ENCODE measurements around the gene MIGA1.

MIGA1 gene

DNA sequence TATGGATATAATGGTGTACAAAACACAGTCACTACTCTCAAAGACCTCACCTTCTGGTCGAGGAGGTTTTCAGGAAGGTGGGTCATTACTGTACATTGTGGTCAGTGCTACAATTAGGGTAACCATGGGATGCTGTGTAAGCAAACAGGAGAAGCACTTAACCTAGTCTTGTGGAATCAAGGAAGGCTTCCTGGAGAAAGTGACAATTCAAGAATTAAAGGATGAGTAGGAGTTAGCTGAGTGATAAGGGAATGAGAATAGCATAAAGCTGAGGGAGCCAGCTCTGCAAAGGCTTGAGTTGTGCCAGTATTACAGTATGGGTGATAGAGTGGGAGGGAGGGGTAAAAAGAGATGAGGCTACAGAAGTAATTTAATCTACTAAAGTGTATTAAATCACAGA lies 126.2 kb downstream of the MIGA1 start:
- Histone ChIP-seq H3K9me2 (replicated peaks; ENCODE audit: control insufficient read depth, low read length) (no peaks in the 10 kb centered on the region), H3K4me1 (ENCODE audit: control insufficient read depth, low read length) (no peaks in the 10 kb centered on the region), H3K36me3 (ENCODE audit: control insufficient read depth, low read length) (no peaks in the 10 kb centered on the region), H3K79me2 (ENCODE audit: control insufficient read depth, low read length) (no peaks in the 10 kb centered on the region), H3K27me3 (ENCODE audit: control insufficient read depth, low read length) (no peaks in the 10 kb centered on the region), H3F3A (ENCODE audit: control insufficient read depth, insufficient read depth) (no peaks in the 10 kb centered on the region; the same call in 1 of the 2 replicates), H3K9me3 (ENCODE audit: control insufficient read depth, insufficient read depth, low read length) (no peaks in the 10 kb centered on the region), H3K4me2 (ENCODE audit: low read length) (no peak overlapping the region), H4K20me1 (ENCODE audit: control insufficient read depth, insufficient read depth, low read depth, low read length) (no peaks in the 10 kb centered on the region), H3K4me3 (ENCODE audit: low read length) (no peak overlapping the region), H3K27ac (ENCODE audit: low read depth, low read length) (no peak overlapping the region)
- TF ChIP-seq EZH2phosphoT487 (IDR thresholded peaks at IDR 0.05; ENCODE audit: borderline replicate concordance, low read length): no peak
- no peak for TF ChIP-seq CTCF (IDR thresholded peaks at IDR 0.05; ENCODE audit: low read depth, low read length, poor library complexity, severe bottlenecking)

DNA sequence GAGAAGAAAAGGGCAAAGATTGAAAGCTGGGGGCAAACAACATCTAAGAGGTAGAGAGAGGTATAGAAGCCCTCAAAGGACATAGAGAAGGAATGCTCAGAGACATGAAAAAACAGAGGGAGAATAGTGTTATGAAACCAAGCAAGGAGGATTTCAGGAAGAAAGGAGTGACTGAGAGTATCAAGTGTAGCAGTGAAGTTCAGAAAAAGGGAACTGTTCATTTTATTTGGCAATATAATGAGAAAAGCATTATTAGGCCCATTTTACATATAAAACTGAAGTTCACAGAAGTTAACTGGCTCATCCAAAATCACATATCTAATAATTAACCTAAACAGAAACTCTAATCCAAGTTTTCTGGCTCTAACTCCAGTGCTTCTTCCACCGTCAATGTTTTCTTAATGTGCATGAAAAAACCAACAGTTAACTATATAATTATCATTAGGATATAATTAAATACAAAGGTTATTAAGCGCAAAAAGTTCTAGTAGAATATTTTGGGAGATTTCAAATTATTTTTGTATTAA lies 126.6 kb downstream of the MIGA1 start:
- Histone ChIP-seq H3K9me3 (ENCODE audit: control insufficient read depth, insufficient read depth, low read length) (no peaks in the 10 kb centered on the region), H3K27me3 (ENCODE audit: control insufficient read depth, low read length) (no peaks in the 10 kb centered on the region), H3K4me2 (ENCODE audit: low read length) (no peak overlapping the region), H3K36me3 (ENCODE audit: control insufficient read depth, low read length) (no peaks in the 10 kb centered on the region), H3K9me2 (replicated peaks; ENCODE audit: control insufficient read depth, low read length) (no peaks in the 10 kb centered on the region), H3K4me1 (ENCODE audit: control insufficient read depth, low read length) (no peaks in the 10 kb centered on the region), H3K27ac (ENCODE audit: low read depth, low read length) (no peak overlapping the region), H3K4me3 (ENCODE audit: low read length) (no peak overlapping the region), H3K79me2 (ENCODE audit: control insufficient read depth, low read length) (no peaks in the 10 kb centered on the region), H3F3A (ENCODE audit: control insufficient read depth, insufficient read depth) (no peaks in the 10 kb centered on the region; the same call in 1 of the 2 replicates), H4K20me1 (ENCODE audit: control insufficient read depth, insufficient read depth, low read depth, low read length) (no peaks in the 10 kb centered on the region)
- TF ChIP-seq CTCF (IDR thresholded peaks at IDR 0.05; ENCODE audit: low read depth, low read length, poor library complexity, severe bottlenecking): no peak
- TF ChIP-seq EZH2phosphoT487 (IDR thresholded peaks at IDR 0.05; ENCODE audit: borderline replicate concordance, low read length): no peak

DNA sequence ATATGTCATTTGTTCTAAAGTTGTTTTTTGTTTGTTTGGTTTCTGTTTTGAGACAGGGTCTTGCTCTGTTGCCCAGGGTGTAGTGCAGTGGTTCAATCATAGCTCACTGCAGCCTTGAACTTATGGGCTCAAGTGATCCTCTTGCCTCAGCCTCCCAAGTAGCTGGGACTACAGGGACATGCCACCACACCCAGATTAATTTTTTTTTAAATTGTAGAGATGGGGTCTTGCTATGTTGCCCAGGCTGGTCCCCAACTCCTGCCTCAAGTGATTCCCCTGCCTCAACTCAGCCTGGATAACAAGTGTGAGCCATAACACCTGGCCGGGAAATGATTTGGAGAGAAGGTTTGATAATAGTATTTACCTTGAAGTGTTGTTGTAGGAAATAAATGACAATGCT lies 127.2 kb downstream of the MIGA1 start:
- Histone ChIP-seq H3K27ac (ENCODE audit: low read depth, low read length) (no peak overlapping the region), H3K4me1 (ENCODE audit: control insufficient read depth, low read length) (no peaks in the 10 kb centered on the region), H3F3A (ENCODE audit: control insufficient read depth, insufficient read depth) (no peaks in the 10 kb centered on the region; the same call in 1 of the 2 replicates), H3K79me2 (ENCODE audit: control insufficient read depth, low read length) (no peaks in the 10 kb centered on the region), H3K9me2 (replicated peaks; ENCODE audit: control insufficient read depth, low read length) (no peaks in the 10 kb centered on the region), H3K4me3 (ENCODE audit: low read length) (no peak overlapping the region), H3K9me3 (ENCODE audit: control insufficient read depth, insufficient read depth, low read length) (no peaks in the 10 kb centered on the region), H3K27me3 (ENCODE audit: control insufficient read depth, low read length) (no peaks in the 10 kb centered on the region), H3K4me2 (ENCODE audit: low read length) (no peak overlapping the region), H4K20me1 (ENCODE audit: control insufficient read depth, insufficient read depth, low read depth, low read length) (no peaks in the 10 kb centered on the region), H3K36me3 (ENCODE audit: control insufficient read depth, low read length) (no peaks in the 10 kb centered on the region)
- no peak for TF ChIP-seq EZH2phosphoT487 (IDR thresholded peaks at IDR 0.05; ENCODE audit: borderline replicate concordance, low read length)
- no peak for TF ChIP-seq CTCF (IDR thresholded peaks at IDR 0.05; ENCODE audit: low read depth, low read length, poor library complexity, severe bottlenecking)
